ENCODE measurements around the gene ZSWIM5. TPM values are rescaled to one million over a fixed set of nuclear protein-coding genes. Genes with fewer than 3 reads are reported as not detected.

The ZSWIM5 gene
- total and polyA plus RNA-seq, 9 of the 15 experiments (the other 6 are each of a cell fraction or from before 2014, with no cell fraction given), result under 0.01 to 0.07 (median 0.03) TPM; not detected in 3

DNA sequence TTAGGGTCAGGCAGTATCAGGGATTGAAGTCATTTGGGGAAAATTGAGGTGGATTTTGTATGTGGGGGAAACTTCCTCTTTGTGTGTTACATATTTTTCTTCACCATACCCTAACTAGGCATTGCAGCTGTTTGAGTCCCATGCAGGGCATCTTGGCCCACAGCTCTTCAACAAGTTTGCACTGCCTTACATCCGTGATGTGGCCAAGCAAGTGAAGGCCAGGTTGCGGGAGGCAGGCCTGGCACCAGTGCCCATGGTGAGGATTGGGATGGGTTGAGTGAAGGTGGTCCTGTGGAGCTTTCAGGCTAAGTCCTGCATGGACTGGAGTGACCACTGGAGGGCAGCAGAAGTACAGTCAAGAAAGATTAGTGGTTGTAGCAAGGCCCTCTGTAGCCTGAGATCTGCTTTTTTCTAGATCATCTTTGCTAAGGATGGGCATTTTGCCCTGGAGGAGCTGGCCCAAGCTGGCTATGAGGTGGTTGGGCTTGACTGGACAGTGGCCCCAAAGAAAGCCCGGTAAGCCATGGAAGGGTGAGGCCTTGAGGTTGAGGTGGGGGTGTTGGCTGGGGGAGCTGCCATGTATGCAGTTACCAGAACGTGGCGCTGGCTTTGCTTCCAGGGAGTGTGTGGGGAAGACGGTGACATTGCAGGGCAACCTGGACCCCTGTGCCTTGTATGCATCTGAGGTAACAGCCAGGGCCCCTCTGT is 191.9 kb downstream of the ZSWIM5 start (continued):
- TF ChIP-seq, protein P1, sequence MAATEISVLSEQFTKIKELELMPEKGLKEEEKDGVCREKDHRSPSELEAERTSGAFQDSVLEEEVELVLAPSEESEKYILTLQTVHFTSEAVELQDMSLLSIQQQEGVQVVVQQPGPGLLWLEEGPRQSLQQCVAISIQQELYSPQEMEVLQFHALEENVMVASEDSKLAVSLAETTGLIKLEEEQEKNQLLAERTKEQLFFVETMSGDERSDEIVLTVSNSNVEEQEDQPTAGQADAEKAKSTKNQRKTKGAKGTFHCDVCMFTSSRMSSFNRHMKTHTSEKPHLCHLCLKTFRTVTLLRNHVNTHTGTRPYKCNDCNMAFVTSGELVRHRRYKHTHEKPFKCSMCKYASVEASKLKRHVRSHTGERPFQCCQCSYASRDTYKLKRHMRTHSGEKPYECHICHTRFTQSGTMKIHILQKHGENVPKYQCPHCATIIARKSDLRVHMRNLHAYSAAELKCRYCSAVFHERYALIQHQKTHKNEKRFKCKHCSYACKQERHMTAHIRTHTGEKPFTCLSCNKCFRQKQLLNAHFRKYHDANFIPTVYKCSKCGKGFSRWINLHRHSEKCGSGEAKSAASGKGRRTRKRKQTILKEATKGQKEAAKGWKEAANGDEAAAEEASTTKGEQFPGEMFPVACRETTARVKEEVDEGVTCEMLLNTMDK (IDR thresholded peaks at IDR 0.05; ENCODE audit: borderline replicate concordance, insufficient read depth, low read depth, low read length, poor library complexity, severe bottlenecking), result no peak
- TF ChIP-seq IRF1 (CRISPR knock-in tag; IDR thresholded peaks at IDR 0.05; ENCODE audit: borderline replicate concordance) (no peak), ZBTB7A (IDR thresholded peaks at IDR 0.05; ENCODE audit: borderline replicate concordance, control insufficient read depth, low read depth, low read length) (no peak; the same call in 1 of the 2 replicates), KDM4B (IDR thresholded peaks at IDR 0.05; ENCODE audit: borderline replicate concordance in 2 of 2, low read depth in 1 of 2) (peak in 1 of 2 experiments; percentile 59; a peak in 1 of 4 replicates), NFE2L1 (tag; IDR thresholded peaks at IDR 0.05; ENCODE audit: borderline replicate concordance, low read depth) (no peak), THAP7 (CRISPR knock-in tag; IDR thresholded peaks at IDR 0.05) (no peak), MAFK (IDR thresholded peaks at IDR 0.05; ENCODE audit: low read length) (no peak), MAFF (IDR thresholded peaks at IDR 0.05; ENCODE audit: low read length) (no peak), KLF16 (IDR thresholded peaks at IDR 0.05) (no peak), KAT2B (IDR thresholded peaks at IDR 0.05; ENCODE audit: low read depth, low read length) (no peak)
- TF ChIP-seq, protein P2, sequence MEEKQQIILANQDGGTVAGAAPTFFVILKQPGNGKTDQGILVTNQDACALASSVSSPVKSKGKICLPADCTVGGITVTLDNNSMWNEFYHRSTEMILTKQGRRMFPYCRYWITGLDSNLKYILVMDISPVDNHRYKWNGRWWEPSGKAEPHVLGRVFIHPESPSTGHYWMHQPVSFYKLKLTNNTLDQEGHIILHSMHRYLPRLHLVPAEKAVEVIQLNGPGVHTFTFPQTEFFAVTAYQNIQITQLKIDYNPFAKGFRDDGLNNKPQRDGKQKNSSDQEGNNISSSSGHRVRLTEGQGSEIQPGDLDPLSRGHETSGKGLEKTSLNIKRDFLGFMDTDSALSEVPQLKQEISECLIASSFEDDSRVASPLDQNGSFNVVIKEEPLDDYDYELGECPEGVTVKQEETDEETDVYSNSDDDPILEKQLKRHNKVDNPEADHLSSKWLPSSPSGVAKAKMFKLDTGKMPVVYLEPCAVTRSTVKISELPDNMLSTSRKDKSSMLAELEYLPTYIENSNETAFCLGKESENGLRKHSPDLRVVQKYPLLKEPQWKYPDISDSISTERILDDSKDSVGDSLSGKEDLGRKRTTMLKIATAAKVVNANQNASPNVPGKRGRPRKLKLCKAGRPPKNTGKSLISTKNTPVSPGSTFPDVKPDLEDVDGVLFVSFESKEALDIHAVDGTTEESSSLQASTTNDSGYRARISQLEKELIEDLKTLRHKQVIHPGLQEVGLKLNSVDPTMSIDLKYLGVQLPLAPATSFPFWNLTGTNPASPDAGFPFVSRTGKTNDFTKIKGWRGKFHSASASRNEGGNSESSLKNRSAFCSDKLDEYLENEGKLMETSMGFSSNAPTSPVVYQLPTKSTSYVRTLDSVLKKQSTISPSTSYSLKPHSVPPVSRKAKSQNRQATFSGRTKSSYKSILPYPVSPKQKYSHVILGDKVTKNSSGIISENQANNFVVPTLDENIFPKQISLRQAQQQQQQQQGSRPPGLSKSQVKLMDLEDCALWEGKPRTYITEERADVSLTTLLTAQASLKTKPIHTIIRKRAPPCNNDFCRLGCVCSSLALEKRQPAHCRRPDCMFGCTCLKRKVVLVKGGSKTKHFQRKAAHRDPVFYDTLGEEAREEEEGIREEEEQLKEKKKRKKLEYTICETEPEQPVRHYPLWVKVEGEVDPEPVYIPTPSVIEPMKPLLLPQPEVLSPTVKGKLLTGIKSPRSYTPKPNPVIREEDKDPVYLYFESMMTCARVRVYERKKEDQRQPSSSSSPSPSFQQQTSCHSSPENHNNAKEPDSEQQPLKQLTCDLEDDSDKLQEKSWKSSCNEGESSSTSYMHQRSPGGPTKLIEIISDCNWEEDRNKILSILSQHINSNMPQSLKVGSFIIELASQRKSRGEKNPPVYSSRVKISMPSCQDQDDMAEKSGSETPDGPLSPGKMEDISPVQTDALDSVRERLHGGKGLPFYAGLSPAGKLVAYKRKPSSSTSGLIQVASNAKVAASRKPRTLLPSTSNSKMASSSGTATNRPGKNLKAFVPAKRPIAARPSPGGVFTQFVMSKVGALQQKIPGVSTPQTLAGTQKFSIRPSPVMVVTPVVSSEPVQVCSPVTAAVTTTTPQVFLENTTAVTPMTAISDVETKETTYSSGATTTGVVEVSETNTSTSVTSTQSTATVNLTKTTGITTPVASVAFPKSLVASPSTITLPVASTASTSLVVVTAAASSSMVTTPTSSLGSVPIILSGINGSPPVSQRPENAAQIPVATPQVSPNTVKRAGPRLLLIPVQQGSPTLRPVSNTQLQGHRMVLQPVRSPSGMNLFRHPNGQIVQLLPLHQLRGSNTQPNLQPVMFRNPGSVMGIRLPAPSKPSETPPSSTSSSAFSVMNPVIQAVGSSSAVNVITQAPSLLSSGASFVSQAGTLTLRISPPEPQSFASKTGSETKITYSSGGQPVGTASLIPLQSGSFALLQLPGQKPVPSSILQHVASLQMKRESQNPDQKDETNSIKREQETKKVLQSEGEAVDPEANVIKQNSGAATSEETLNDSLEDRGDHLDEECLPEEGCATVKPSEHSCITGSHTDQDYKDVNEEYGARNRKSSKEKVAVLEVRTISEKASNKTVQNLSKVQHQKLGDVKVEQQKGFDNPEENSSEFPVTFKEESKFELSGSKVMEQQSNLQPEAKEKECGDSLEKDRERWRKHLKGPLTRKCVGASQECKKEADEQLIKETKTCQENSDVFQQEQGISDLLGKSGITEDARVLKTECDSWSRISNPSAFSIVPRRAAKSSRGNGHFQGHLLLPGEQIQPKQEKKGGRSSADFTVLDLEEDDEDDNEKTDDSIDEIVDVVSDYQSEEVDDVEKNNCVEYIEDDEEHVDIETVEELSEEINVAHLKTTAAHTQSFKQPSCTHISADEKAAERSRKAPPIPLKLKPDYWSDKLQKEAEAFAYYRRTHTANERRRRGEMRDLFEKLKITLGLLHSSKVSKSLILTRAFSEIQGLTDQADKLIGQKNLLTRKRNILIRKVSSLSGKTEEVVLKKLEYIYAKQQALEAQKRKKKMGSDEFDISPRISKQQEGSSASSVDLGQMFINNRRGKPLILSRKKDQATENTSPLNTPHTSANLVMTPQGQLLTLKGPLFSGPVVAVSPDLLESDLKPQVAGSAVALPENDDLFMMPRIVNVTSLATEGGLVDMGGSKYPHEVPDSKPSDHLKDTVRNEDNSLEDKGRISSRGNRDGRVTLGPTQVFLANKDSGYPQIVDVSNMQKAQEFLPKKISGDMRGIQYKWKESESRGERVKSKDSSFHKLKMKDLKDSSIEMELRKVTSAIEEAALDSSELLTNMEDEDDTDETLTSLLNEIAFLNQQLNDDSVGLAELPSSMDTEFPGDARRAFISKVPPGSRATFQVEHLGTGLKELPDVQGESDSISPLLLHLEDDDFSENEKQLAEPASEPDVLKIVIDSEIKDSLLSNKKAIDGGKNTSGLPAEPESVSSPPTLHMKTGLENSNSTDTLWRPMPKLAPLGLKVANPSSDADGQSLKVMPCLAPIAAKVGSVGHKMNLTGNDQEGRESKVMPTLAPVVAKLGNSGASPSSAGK (IDR thresholded peaks at IDR 0.05), result no peak
